Daoy (cell line): Measurements from ENCODE around the gene NAT10. TPM values are rescaled to one million over a fixed set of nuclear protein-coding genes. Genes with fewer than 3 reads are reported as not detected.
"Not testable (repeated sequence)": the region's sequence is repeated elsewhere in the genome, so short reads cannot be mapped to it uniquely, and the experiment has no call there.

Source experiments
- DNase-seq: peaks from one replicate; pipeline ENCODE4 v3.0.0-alpha.2; 2015; ENCODE audit warnings: low read depth
- total RNA-seq: library from RNA; depleted of rRNA; stranded (reverse); fragments of >200 nt; shearing (Covaris generic); gene quantifications from 2 replicates; pipeline ENCODE4 v1.2.3, GENCODE V29; 2014

The NAT10 gene
- total RNA-seq, 1 experiment from 2014 or later = 23.4 TPM

DNA sequence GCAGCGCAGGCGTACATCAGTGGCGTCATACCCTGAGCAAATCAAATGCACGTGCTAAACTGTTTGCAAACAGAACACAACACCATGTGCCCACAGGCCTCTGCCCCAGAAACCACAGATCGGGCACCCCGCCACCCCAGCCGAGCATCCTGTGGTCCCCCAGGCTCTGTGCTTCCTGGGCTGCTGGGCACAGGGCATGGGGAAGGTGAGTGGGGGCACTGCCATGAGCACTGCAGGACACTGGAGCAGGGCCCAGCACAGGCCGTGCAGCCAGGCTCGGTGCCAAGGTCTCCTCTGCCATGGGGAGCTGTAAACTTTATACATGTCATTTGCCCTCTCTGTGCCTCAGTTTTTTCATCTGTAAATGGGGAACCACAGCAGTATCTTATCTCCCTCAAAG is 62.5 kb downstream of the NAT10 start:
- DNase-seq = no peak

DNA sequence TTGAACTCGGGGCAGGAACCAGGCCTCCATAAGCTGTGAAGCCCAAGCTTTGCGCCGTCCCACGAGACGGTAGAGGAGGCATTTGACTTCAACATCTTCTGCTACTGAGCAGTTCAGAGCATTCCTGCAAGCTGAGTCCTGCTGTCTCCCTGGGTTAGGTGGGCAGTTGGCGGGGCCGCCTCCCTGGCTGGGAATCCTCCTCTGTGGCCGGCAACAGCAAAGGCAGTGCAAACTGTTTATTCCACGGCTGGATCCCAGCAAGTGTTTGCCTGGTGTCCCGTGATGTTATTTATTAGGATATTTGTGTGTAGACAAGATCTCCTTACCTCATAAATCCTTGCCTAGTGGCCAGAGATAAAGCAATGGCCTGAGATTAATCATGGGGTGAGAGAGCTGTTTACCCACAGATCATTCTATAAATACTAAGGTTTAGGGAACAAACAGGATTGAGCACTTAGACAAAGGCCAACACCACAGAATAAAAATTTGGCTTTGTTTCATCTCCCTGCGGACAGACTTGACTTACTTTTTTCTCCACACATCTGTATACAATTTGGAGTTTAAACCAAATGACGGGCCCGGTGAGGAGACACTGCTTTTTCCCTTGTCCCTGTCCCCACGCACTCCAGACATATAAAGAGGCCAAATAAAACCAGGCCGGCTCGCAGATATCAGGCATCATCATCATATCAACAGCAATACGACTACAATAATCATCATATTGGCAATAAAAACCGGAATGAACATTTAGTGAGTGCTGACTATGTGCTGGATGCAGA is 63.4 kb downstream of the NAT10 start:
- DNase-seq = no peak

DNA sequence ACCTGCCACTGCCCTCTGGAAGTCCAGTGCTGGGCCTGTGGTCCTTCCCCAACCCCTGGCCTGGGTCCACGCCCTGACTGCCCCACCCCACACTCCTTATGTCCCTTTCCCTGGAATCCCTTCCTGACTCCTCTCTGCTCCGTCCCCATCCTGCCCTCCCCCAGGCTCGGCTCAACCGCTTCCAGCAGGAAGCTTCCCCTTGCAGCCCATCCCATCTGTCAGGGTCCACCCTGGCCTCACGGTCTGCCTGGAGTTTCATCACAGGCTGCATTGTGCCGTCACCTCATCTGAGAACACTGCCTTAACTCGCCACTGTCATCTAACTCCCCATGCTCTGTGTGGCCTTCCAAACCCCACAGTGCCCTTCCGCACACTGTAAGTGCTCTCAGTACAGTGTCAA is 64.3 kb downstream of the NAT10 start:
- DNase-seq = no peak

DNA sequence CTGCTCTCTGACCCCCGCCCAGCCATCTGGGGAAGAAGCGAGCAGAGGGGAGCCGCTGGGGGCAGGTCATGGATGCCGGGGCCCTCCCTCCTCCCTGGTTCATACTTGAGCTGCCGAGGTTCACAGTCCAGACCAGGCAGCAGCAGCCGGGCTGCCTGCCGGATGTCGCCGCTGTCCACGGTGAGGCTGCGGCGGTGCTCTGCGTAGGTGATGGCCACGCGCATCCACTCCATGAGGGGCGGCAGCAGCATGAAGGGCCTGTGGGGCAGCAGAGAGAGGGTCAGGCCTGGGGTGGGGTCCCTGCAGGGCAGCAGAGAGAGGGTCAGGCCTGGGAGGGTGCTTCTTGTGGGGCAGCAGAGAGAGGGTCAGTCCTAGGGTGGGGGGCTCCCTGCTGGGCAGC is 67.6 kb downstream of the NAT10 start:
- no peak for DNase-seq

DNA sequence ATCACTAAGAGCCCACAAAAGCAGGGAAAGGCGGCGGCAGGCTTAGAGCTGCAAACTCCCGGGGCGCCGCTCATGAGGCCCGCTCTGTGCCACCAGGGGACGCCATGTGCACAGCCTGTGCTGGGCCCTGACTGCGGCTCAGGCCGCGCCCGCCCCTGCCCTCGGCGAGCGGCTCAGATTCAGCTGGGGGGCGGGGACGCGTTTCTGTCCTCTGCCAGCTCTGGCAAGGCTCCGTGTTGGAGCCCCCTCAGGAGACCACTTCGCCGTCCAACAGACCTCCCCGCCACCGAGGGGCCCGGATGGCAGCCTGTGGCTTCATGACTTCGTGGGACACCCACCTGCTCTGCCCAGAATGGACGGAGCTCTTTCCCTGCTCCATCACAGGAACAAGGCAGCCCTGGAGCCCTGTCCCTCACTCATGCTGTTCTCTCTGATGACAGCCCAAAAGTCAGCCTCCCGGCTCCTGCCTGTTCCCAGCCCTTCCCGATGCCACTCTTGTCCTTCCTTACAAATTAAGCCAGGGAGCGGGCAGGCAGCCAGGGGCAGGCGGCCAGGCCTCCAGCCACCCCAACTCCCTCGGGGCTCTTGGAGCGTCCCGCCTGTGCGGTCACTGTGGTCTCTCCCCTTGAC is 69.1 kb downstream of the NAT10 start:
- DNase-seq = peak; percentile 85

DNA sequence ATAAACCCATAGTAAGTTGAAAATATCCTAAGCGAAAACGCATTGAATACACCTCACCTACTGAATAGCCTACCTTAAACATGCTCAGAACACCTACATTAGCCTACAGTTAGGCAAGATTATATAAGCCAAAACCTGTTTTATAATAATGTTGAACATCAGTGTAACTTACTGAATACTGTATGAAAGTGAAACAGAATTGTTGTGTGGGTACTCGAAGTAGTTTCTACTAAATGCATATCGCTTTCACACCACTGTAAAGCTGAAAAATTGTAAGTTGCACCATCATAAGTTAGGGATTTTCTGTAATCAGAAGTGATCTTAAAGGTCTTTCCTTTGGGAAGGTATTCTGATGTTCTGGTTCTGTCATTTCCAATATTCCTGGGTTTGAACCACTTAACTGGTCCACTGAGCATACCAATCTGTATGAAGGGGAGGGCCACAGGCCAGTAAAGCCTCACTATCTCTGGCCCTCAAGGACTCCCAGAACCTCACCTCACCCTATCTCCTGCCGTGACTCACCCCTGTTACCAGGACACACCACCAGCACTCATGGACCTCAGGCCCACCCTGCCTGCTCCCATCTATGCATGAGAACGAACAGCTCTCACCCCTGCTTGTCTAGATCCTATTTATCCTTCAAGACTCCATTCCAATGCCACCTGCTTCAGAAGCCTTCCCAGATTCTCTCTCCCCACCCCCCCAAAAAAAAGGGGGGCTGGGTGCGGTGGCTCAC is 70.0 kb downstream of the NAT10 start:
- no peak for DNase-seq

DNA sequence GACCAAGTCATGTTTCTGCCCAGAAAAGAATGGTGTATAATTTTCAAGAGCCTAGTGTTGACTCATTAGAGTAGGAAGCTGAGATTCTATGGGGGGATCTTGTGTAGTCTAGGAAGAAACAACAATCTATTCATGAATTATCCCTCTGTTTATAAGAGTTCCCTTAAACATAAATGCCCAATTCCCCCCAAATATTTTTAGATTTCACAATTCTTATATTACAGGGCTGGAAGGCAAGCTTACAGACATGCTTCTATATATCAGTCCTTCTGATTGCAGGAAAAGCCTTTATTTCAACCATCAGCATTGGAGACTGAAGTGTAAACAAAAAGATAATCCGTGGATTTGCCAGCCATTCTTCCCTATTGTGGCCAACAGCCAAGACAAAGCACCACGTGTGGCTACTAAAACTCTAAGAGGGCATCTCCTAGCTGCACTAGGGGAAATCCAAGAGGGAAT is 71.4 kb downstream of the NAT10 start:
- no peak for DNase-seq

DNA sequence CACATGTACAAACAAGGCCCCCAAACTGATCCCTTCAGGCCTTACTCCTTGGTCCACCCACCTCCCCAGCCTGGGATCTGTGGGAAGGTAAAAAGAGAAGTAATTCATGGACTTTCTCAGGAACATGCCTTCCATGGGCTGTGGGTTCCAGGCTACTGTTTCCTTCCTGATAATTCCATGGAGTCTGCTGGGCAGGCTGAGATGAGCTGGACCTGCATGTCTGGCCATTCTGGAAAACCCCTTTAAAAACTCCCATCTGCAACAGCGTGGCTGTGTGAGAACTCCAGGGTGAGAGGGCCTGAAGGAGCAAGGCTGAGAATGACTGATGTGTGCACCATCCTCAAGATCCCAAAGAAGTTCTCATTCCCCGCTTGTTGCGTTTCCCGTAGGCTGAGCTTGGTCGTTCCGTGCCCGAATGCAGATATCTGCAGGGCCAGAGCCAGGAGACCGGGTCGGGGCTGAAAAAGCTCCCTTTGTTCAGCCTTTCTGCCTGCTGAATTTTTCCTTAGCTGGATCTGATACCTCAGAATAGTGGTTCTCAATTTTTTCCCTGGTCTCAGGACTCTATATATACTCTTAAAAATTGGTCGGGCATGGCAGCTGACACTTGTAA is 72.9 kb downstream of the NAT10 start:
- no peak for DNase-seq

DNA sequence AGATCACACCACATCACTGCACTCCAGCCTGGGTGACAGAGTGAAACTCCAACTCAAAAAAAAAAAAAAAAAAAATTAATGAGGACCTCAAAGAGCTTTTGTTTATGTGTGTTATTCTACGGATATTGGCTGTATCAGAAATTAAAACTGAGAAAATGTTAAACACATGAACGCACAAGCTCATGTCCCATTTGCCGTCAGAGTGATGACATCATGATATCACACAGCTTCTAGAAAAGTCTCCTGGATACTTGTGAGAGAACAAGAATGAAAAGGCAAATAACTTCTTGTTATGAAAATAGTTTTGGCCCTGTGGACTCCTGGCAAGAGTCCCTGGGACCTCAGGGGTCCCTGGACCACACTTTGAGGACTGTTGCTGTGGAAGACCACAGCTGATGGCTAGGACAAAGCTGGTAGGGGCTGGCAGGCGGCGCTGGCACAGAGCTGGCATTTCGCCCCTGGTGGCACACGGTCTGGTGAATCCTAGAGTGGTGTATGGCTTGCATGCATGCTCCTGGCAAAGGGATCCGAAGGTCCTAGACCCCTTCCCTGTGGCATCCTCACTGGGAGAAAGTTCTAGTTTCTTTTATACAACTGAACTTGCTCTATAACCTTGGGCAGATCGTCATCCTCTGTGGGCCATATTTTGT is 73.7 kb downstream of the NAT10 start:
- no peak for DNase-seq

DNA sequence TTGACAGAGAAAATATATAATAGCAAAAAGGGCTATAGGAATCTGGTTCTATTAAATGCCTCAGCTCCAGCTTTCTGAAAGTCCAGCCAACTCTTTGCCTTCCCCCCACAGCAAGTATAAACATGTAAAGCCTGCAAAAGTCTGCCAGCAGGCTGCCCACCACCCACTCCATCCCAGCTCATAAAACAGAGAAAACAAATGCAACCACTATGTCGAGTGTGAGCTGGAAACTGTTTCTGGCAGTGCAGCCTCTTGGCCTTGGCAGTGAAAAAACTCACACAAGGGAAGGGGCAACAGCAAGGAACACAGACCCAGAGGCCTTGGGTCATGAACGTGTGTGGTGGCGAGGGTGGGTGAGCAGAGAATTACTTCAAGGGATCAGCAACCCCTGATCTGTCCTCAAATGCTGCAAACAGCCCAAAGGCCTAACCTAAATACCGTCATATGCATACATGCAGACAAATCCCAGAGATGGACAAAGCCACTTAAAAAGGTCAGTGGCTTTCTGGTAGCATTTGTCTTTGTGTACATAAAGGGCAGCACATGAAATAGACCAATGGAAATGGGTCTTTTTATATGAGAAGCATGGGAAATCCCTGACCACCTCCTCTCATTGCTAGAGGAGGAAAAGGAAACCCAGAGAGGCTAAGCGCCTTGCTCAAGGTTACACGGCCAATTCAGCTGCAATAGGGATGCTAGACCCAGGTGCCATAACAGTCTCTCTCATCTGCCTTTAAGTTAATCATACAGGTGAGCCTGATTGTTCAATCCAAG is 74.8 kb downstream of the NAT10 start:
- no peak for DNase-seq

DNA sequence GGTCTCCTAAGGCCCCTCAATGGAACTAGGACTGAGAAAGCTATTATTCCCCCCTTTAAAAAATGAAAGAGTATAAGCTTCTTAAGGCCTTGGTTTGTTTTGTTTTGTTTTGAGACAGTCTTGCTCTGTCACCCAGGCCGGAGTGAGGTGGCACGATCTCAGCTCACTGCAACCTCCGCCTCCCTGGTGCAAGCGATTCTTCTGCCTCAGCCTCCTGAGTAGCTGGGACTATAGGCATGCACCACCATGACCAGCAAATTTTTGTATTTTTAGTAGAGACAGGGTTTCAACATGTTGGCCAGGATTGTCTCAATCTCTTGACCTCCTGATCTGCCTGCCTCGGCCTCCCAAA is 75.4 kb downstream of the NAT10 start:
- not testable (repeated sequence) for DNase-seq

DNA sequence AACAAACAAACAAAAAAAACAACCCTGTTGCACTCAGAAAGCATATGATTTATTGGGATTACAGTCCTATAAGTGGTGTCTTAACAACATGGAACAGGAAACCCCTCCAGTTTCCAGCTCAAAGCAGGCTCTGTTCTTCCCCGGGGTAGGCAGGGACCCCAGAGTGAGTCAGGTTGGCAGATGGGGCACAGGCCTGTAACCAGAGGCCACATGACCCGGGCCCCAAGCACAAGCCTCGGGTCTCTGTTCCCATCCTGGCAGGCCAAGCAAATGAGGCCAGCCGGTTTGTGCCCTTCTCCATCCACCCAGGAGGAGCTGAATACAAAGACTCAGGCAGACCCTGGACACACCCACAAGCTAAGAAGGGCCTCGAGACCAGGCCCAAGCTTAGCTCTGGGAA is 75.8 kb downstream of the NAT10 start:
- no peak for DNase-seq

DNA sequence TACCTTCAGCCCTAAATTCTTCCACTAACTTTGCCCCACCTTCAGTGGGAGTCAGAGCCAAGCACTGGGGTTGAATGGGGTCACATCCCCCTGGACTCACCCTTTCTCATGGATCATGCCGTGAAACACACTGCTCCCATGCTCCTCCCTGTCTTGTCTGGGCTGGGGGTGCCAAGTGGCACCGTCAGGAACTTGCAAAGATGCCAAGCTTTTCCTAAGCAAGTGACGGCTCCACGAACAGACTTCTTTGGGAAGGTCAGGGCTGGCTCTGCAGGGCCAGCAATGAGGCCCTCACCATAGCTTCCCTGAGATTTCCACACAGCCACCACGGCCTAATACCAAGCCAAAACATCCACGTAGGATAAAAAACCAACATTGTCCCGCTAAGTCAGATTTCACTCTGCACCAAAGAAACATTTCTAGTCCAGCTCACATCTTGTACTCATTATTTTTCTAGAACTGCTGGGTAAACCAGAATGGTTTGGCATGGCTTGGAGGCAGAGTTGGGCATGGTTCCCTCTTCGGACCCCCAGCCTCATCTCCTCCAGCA is 76.5 kb downstream of the NAT10 start:
- DNase-seq = no peak

DNA sequence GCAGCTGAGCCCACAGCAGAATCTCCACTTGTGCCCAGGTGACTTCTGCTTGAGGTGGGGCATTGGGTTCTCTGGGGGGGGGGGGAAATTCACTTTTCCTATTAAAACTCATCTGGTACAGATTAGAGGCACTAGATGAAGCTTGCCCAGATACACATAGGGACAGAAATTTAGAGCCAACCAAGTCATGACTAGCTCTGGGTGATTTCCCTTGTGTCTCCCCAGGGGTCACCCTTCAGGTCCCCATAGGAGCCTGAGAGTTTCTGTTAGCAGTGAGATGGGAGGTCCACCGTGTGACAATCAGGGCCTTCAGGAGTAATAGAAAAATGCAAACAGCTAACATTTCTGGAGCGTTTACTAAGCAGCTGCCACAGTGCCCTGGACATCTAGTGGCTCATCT is 77.0 kb downstream of the NAT10 start:
- DNase-seq = no peak

DNA sequence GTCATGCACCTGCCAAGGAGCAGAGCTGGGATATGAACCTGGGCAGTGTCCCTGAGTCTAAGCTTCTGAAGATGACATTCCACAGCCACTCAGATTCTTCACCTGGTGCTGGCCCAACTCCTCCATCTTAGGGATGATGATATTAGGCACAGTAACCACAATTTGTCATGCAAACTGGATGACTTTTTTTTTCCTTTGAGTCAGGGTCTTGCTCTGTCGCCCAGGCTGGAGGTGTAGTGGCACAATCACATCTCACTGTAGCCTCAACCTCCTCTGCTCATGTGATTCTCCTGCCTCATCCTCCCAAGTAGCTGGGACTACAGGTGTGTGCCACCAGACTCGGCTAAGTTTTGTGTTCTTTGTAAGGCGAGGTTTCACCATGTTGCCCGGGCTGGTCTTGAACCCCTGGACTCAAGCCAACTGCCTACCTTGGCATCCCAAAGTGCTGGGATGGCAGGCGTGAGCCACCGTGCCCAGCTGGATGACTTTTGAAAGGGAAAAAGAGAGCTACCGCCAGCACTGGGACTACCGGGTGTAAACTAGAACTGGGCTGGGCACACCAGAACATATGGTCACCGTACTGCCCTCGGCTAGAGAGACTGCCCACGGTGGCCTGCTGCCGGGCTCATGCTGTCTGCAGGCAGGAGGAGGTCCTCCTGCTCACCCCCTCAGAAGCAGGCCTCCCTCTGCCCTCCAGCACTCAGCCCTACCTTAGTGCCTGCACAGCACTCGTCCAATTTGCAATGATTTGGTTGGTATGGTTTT is 77.7 kb downstream of the NAT10 start:
- no peak for DNase-seq

DNA sequence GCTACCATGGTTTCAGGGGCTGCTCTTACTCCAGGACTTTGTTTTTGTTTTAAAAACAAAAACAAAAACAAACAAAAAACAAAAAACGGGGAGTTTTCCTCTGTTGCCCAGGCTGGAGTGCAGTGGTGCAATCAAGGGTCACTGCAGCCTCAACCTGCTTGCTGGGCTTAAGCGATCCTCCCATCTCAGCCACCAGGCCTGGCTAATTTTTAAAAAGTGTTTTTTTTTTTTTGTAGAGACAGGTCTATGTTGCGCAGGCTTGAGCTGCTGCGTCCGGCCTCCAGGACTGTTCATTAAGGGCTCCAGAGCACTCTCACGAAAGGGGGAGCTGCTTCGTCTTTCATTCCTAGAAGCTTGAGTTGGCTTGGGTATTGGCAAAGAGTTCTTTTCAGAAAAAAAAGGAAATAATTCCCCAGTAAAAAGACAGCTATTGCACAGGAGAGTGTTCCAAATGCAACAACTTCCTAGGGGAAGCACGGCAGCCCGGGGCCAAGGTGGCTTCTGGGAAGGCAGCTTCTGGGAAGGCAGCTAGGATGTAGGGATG is 78.5 kb downstream of the NAT10 start:
- no peak for DNase-seq

DNA sequence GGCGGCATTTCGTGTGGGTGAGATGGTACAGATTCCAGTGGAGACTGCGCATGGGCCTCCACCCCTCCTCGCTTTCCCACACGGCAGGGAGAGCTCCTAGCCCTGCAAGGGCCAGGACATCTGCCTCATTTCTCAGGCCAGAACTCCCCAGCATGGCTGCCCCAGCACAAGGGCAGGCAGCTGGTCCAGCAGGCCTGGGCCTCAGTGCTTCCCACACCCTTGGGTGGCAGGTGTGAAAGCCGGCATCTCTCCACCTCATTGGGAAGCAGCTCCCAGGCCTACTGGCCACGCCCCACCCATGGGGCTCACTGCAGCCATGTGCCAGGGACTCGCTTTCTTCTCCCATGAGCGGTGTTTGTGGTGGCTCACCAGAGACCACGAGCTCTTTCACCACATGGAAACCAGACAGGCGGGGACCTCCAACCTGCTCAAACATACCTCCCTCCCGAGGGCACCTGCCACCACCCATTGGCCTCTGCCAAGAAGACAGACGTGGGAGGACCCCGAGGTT is 79.1 kb downstream of the NAT10 start:
- DNase-seq = no peak

DNA sequence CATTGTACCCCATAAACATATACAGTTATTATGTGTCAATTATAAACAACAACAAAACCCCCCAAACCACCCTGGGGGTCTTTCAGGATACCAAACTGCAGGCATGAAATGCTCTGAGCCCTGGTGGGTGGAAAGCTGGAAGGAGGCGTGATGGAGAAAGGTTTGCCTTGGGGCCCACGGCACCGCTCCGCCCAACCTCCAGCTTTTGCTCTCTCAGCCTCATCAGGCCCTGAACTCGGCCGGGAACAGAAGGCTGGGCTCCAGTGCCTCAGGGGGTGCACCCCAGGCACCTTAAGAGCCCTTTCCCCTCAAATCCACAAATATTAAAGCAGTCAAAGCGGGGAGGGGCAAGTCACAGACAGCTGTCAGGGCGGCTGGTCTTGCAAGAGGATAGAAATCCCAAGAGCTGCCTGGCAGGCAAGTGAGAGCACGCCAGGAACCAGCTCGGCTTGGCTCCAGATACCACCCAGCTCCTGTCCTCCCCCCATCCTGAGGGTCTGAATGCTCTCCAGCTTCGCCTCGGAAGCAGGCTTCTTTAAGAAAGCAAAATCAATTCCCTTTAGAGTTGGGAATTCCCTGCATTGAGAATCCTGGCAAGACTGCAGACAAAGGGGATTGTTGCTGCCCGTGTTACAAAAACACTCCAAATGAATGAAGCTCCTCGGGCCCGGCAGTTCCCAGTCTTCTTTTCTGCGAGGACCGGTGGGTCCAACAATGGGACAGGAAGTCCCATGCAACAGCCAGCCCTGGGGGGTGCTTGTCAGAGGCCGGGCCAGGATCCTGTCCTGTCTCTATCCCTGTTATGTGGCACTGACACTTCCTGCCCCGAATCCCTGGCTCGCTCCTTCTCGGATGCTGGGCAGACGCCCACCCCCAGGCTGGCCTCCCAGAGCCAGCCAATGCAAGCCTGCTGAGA is 80.8 kb downstream of the NAT10 start:
- DNase-seq = no peak

DNA sequence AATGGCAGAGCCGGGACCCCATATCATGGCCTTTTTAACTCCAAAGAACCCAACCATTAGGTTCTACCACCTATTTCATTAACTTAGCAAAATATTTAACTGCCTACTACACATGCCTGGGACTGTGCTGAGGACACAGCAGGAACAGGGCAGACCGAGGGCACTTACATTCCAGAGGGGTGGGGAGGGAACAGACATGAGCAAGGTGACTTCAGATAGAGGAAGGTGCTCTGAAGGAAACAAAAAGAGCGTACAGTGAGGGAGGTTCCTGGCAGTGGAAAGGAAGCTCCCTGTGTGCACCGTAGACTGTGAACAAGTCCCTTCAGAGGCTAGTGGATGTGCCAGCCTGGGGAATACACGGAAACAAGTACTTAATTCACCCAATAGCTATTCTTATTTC is 82.8 kb downstream of the NAT10 start:
- DNase-seq = no peak
